Mesenteric fat pad (tissue), 1 donor: ENCODE measurements around the gene SLC35A5. TPM values are rescaled to one million over a fixed set of nuclear protein-coding genes. Genes with fewer than 3 reads are reported as not detected.

Source experiments
- DNase-seq: peaks from one replicate; pipeline ENCODE4 v3.0.0-alpha.2; 2020; ENCODE audit warnings: low spot score
- total RNA-seq: library from RNA; stranded (reverse); fragmentation: NEBNext Ultra II Directional; extraction: Animal tissue kit (Norgen Biotek cat#: 25700); gene quantifications from one replicate; pipeline ENCODE4 v1.2.1, GENCODE V29; 2021
- donor health status: DM: yes; HTN: yes; CAD: no.

SLC35A5 gene
- total RNA-seq, 1 donor from 2014 or later: 30.0 TPM

DNA sequence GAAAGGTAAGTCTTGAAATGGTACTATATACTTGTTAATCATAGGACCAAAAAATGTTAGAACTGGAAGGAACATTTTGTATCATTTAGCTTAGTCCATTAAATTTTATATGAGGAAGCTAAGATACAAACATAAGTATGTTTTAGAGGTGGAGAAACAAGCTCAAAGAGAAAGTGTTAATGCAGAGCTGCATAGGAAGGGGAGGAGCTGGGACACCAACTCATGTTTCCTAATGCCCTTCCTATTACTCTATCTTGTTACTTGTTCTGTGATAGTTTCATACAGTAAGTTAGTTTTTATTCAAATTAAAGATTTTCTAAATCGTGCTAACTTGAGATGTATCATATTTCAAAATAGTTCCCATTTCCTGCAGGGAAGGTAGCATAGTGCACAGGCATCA lies 7.4 kb downstream of the SLC35A5 start:
- no peak for DNase-seq

DNA sequence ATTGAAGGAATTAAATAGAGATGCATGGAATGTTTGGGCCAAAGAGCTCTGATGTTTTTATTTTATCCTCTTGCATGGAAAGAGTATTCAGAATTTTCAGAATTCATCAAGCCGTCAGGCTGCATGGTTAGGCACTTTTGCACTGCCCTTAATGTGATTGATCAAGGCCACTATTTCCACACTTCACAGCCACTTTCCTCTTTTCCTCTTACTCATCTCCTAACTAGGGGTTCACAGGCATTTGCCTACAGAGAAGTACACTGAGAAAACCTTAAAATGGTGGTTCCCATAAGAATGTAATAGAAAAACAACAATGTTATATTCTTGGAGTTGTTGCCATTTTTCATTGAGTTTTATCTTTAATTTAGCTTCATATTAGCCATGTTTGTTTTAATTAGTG lies 10.9 kb downstream of the SLC35A5 start:
- no peak for DNase-seq

DNA sequence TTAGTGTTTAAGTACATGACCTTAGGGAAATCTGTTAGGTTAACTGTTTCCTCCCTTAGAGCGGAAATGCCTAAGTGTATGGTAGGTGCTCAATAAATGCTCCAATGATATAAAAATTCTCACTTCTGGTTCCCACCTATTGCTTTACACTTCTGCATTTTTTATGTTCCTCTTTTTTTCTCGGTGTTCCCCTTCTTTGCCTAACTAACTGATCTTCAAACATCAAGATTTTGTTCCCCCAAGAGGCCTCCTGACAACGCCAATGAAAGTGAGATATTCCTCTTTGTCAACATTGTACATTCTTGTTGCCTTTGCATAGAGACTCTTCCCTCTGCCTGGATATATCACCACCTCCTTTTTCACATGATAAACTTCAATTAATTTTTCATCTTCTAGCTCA lies 17.4 kb downstream of the SLC35A5 start:
- no peak for DNase-seq

DNA sequence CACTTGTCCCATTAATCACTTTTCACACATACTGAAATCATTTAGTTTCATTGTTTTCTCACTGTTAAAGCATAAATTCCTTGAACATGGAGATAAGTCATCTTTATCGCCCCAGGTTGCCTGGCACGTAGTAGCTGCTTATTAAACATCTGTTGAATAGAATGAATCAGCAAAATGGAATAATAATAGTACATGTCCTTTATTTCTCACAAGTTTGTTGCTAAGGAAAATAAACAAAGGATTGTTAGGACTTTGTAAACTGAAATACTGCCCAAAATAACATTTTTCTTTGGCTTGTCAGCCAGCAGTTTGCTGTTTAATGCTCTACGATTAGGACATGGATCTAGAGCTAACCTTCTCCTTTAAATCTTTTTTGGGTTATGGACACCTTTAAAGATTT lies 17.9 kb downstream of the SLC35A5 start:
- no peak for DNase-seq

DNA sequence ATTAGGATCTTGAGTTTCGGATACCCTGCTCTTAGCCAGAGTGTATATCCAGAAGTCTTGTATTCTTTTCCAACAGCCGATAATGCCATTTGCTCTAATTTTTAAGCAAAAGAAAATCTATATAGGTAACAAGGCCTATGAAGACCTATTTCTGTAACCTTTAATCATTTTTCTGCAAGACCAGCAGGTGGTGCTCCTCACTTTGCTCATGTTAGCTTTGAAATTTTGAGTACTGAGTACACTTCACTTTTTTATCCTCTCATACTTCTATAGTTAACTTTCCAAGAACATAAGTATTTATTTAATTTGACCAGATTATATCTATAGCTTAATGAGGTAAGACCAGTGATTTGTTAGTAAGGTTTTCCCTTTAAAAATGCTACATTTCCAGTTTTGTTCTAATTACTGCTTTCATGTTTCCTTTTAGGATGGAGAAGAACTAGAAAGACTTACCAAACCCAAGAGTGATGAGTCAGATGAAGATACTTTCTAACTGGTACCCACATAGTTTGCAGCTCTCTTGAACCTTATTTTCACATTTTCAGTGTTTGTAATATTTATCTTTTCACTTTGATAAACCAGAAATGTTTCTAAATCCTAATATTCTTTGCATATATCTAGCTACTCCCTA lies 20.5 kb downstream of the SLC35A5 start:
- no peak for DNase-seq

DNA sequence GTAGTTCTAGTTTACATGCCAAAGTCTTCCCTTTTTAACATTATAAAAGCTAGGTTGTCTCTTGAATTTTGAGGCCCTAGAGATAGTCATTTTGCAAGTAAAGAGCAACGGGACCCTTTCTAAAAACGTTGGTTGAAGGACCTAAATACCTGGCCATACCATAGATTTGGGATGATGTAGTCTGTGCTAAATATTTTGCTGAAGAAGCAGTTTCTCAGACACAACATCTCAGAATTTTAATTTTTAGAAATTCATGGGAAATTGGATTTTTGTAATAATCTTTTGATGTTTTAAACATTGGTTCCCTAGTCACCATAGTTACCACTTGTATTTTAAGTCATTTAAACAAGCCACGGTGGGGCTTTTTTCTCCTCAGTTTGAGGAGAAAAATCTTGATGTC lies 21.3 kb downstream of the SLC35A5 start:
- no peak for DNase-seq

DNA sequence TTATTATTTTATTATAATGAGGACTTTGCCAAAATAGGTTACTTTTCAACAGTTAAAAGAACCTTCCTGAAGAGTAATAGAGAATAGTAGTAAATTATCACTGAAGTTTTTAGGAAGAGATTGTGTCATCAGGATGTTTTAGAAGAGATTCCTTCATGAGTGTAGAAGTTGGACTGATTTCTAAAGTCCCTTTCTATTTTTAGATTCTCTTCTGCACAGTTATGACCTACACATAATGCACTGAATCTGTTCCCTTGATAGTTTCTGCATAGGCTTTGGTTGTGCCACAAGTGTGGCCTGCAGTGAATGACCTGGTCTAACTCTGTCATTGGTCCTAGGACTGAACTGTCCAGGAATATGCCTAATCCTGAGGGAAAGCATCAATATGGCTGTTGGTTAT lies 23.9 kb downstream of the SLC35A5 start:
- DNase-seq: no peak

DNA sequence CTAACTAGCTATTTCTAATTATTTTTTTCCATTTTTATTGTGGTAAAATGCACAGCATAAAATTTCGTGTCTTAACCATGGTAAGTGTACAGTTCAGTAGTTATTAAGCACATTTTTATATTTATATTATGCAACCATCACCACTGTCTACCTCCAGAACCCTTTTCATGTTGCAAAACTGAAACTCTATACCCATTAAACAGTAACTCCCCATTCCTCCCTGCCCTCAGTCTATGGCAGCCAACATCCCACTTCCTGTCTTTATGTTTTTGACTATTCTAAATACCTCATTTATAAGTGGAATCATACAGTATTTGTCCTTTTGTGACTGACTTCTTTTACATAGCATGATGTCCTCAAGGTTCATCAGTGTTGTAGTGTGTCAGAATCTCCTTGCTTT lies 25.5 kb downstream of the SLC35A5 start:
- no peak for DNase-seq

DNA sequence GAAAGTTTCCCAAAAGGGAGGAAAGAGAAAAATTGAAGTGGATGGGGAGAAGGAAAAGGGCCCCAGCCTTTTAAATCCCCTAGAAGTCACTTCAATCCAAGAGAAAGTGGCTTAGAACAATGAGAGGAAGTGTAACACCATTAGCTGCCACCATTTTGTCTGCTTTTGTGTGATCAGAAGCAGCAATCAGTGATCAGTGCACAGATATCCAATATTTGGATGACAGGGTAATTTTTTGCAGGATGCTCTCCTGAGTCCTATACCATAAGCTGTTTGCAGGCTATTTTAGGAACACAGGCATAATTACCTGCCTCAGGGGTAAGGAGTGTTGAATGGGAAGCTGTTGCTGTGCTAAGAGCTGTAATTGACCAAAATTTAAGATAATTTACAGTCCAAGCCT lies 31.4 kb downstream of the SLC35A5 start:
- DNase-seq: no peak

DNA sequence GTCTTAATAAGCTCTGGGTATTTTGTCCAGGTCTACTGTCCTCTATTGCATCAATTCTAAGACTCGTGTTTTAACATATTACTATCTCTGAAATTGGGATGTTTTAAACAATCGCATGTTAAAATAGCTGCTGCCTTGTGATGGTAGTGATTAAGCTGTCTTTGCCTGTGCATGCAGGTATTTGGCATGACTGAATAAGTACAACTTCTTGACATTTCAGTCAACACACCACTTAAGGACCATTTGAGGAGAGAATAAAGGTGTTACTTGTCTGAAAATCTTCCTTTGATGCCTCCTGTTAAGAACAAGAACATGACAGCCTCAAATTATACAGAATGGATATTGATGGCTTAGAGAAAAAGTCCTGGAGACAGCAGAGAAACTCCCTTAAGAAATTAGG lies 33.0 kb downstream of the SLC35A5 start:
- no peak for DNase-seq

DNA sequence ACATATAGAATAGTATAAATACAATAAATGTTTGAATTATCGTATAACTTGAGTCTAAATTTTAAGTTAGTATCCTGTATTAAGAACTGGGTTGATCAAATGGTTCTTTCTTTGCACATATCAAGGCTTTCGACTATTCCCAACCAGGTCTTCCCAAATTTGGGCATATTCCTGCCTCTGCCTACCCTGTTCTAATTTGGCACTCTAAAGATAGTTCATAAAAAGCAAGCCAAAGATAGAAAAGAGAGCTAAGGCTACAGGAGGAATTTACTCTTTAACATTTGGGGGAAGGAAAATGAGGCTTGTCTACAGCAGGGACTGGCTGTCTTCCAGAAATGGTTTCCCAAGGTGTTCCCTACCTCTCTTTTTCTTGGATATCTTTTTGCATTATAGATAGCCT lies 36.1 kb downstream of the SLC35A5 start:
- no peak for DNase-seq

DNA sequence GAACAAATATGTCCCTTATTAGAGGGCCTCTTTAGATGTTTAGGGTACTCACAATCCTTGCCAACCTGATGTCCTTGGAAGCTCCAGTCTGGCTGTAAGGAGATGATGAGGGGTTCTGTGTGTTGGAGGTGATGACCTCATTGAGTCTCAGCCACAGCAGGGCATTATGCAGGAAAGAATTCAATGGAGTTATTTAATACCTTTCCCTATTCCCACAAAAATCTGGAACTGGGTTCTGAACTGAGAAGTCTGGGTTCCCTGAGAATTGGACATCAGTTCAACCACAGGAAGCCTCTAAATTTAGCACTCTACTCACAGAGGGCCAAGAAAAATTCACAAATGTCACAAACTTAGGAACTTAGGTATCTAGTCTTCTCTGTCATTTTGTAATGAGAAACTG lies 36.9 kb downstream of the SLC35A5 start:
- DNase-seq: no peak

DNA sequence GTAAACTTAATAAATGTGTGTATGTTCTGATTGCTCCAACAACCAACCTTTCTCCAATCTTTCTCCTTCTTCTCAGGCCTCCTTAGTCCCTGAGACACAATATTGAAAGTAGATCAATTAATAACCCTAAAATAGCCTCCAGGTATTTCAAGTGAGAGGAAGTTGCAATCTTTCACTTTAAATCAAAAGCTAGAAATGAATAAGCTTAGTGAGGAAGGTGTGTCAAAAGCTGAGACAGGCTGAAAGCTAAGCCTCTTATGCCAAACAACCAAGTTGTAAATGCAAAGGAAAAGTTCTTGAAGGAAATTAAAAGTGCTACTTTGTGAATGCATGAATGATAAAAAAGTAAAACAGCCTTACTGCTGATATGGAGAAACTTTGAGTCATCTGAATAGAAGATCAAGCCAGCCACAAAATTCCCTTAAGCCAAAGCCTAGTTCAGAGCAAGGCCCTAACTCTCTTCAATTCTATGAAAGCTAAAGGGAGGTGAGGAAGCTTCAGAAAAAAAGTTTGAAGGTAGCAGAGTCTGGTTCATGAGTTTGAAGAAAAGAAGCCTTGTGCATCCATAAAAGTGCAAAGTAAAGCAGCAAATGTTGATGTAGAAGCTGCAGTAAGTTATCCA lies 40.5 kb downstream of the SLC35A5 start:
- no peak for DNase-seq

DNA sequence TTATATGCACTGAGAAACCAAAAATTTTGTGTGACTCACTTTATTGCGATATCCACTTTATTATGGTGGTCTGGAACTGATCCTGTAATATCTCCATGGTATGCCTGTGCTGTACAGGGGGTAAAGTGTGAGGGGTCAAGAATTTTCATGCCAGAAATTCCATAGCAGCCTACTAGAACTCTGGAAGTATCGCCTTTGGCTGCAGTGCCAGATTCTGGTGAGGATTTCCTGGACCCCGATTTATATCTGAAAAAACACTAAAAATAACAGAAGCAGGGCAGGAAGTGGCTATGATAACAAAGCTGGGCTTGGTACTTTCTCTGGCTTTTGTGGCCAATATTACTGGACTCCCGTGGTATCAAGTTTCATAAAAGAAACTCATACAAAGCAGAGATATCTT lies 42.7 kb downstream of the SLC35A5 start:
- no peak for DNase-seq

DNA sequence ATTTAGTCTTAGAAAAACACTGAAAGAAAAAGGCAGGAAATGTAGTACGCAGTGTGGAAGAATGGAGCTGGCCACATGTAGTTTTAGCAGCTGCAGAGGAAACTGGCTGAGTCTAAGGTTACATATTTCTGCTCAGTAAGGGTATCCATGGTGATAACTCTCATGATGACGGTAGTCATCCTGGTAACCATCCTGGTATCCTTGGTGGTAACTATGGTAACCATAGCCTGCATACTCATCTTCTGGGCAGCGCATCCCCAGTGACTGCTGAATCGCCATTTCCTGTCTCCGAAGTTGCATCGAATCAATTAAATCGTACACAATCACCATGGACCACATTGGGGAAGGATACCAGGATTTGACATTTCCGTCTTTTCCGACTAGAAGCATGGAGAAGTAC lies 43.4 kb downstream of the SLC35A5 start:
- DNase-seq: no peak

DNA sequence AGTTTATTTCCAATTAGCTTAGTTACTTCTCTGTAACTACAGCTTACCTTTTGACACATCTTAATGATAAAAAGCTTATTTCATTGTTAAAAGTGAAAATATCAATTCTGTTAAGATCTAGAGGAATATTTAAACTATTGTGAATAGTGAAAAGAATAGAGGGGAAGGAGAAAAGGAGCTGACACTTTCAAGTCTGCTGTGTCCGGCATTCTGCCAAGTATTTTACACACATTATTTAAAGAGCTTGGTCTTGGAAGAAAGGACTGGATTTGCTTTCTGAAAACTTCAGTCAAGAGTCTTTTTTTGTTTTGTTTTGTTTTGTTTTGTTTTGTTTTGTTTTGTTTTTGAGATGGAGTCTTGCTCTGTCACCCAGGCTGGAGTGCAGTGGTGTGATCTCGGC lies 44.3 kb downstream of the SLC35A5 start:
- no peak for DNase-seq

DNA sequence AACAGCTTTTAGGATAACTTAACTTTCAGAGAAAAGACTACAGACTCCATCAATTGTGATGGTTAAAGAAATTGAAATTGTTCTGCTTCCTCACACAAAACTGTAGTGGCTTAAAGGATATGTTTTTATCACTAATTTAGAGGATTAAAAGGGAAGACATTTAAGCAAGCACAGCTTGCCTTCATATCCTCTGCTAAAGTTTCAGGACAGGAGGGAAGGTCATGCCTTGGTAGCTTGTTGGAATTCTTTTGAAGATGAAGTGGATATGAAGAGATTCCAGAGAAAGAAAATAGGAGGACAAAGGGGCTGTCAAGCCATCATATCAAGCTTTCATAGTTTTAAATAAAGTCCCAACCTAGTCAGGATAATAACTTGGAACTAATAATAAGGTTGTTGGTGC lies 46.0 kb downstream of the SLC35A5 start:
- no peak for DNase-seq

DNA sequence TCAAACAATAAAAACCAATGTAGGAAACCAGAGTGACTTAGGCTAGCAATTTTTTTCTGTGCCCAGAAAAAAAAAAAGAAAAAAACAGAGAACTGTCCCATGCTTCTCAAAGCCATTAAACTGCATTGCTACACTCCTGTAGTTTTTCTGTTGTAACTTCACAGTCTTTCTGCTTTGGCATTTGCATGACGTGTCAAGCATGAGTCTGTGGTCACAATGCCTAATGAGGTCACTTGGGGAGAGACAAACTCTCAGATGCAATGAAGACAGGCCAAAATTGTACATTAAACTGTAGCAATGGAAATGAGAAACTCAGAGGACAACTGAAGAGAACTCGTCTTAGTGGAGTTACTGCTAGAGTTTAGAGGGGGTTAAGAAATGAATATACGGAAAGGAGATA lies 48.3 kb downstream of the SLC35A5 start:
- DNase-seq: no peak

DNA sequence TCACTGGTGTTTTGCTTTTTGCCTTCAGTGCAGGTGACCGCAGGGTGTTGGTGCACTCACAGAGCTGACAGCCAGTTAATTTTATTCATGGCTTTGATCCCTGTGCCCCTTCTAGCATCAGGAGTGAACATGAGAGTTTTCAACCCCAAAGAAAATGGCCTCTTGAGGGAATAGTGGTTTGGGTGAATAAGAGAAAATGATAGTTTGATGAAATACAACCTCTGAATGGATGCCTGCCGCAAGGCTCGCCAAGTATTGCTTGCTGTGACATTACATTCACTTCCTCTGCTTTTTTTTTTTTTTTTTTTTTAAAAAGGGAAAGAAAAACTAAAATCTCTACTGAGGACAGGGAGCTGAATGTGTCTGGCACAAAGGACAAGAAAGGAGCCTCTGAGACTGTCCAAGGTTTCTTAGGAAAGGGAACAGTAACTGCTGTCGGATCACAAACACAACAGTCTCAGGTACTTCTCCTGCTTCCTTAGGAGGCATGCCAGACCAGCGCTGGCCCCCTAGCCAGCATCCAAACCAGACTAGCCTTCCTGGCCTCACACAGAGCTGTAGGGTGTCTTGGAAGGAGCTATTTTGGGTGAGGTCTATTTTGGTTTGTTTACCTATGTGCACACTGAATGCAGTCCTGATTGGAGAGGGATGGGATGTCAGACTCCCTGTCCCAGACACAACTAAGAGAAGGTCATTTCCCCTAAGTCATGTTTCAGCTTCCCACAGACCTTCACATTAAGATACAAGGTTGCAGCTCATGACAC lies 50.1 kb downstream of the SLC35A5 start:
- no peak for DNase-seq

DNA sequence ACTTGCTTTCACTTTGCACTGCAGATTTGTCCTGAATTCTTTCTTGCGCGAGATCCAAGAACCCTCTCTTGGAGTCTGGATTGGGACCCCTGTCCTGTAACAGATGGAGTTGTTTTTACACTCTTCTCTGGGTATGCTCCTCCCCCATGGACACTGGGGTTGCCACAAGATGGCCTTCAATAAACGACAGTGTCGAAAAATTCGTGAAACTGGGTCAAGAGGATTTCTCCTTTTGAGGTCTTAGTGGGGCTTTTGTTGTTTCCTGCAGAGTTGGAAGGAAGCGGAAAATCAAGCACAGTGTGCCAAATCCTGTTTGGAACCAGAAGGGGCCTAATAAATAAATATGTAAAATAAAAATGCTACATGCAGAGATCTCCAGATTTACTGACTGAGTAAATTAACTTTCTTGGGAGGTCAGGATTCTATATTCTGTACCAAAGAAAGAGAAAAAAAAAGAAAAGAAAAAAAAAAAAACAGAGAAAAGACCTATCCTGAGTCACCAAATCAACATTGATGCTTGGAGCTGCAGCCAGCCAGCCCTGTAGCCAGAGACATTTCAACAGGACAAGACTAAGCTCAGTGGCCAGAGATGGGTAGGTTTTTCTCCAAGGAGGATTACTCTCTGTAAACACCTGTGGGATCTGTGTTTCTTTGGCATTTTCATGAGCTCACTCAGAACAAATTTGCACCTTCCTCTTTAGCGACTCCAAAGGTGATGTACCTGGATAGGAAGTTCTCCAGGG lies 54.3 kb downstream of the SLC35A5 start:
- no peak for DNase-seq

DNA sequence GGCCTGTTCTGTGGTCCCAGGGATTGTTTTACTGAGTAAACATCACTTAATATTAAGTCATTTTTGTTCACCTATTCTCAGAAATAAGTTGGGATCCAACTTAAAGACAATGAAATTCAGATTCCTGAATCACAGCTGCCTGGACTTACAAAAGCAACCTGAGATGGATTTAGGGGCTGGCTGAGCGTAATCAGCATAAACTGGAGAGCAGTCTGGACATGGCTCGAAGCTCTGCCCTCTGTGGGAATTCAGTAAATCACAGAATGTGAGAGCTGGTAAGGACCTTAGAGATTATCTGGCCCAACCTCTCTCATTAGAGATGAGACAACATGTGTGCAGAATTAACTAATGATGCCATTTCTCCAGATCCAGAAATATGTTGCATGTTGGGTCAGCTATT lies 55.4 kb downstream of the SLC35A5 start:
- no peak for DNase-seq

DNA sequence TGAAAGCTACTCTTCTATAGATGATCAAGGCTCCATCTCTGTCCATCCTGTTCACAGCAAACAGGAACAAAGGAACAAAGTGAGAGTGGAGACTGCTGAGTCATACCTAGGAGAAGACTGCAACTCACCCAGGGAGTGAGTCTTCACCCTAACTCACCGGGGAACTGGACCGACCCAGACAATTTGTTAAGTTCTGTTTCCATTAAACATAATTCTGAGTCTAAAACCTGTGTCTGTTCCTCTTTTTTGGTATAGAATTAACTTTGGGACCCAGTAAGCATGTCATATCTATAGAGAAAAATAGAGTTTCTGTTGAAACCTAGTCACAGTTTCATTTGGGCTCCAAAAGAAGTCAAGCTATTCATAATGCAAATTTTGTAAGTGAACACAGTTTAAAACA lies 57.5 kb downstream of the SLC35A5 start:
- DNase-seq: no peak
